T-cell (primary cell): ENCODE measurements around the gene PLCXD3. TPM values are rescaled to one million over a fixed set of nuclear protein-coding genes. Genes with fewer than 3 reads are reported as not detected.

Experiments
- ATAC-seq, 4 experiments: fragments of 200-7000 bp in 3 of 4; fragments of 150-1000 bp in 1 of 4; cut with Tn5 transposase; replicated peaks in 1 of 4; 1 replicate in 3 of 4; 2 replicates in 1 of 4; pipeline ENCODE4 v1.10.0; 2021; ENCODE audit warnings: moderate library complexity in 3 of 4, mild to moderate bottlenecking in 2 of 4, moderate number of reproducible peaks in 1 of 4
- CTCF ChIA-PET, 2 donors: fragments of 300-600 bp; sonication (Branson Sonifier 250); formaldehyde crosslinking; loops; one replicate each; lab custom pipeline; 2022; ENCODE audit warnings: antibody characterized with exemption in 2 of 2; lab: Charles Lee
- POLR2A ChIA-PET, 2 donors: fragments of 300-600 bp; sonication (Branson Sonifier 250); formaldehyde crosslinking; loops; one replicate each; lab custom pipeline; 2022; ENCODE audit warnings: antibody characterized with exemption in 2 of 2; lab: Charles Lee
- DNase-seq, 35 experiments: peaks; one replicate each; pipeline versions ENCODE4 v3.0.0 to v3.0.0-alpha.2; 2013 to 2023
- H3K27ac ChIP-seq: one replicate; pipeline ENCODE4 v1.5.1; 2013; ENCODE audit warnings: low read length
- H3K27me3 ChIP-seq, 2 experiments: replicated peaks in 1 of 2; 1 replicate in 1 of 2; 2 replicates in 1 of 2; pipeline versions ENCODE4 v1.6.1 to v1.7.0; 2013; ENCODE audit warnings: low read length in 1 of 2, mixed read lengths in 1 of 2; ENCODE audit not compliant: control insufficient read depth in 2 of 2, insufficient read depth in 2 of 2; ENCODE audit errors: extremely low read depth in 1 of 2
- H3K36me3 ChIP-seq, 2 donors: 1 replicate in 1 of 2; 2 replicates in 1 of 2; pipeline versions ENCODE4 v1.6.1 to v1.7.0; 2013; ENCODE audit warnings: low read length in 1 of 2; ENCODE audit not compliant: control insufficient read depth in 2 of 2, insufficient read depth in 1 of 2; ENCODE audit errors: extremely low read depth in 1 of 2
- H3K4me1 ChIP-seq, 2 experiments: 1 replicate in 1 of 2; 2 replicates in 1 of 2; pipeline versions ENCODE4 v1.6.1 to v1.7.0; 2013; ENCODE audit warnings: low read length in 2 of 2, mixed read lengths in 1 of 2; ENCODE audit not compliant: insufficient read depth in 2 of 2, control insufficient read depth in 1 of 2; ENCODE audit errors: extremely low read depth in 1 of 2
- H3K4me3 ChIP-seq, 2 donors: 1 replicate in 1 of 2; 2 replicates in 1 of 2; pipeline versions ENCODE4 v1.5.1 to v1.7.0; 2013; ENCODE audit warnings: mild to moderate bottlenecking in 2 of 2, low read length in 1 of 2, moderate library complexity in 1 of 2; ENCODE audit not compliant: control insufficient read depth in 1 of 2; ENCODE audit errors: extremely low read depth in 1 of 2
- H3K9me3 ChIP-seq: 2 replicates; pipeline ENCODE4 v1.7.0; 2013
- H3K27ac Mint-ChIP-seq, 2 donors: one replicate each; pipeline ENCODE4 v1.8.0; 2020 to 2021; ENCODE audit warnings: mild to moderate bottlenecking in 2 of 2, mixed read lengths in 2 of 2
- H3K27me3 Mint-ChIP-seq, 2 donors: one replicate each; pipeline ENCODE4 v1.8.0; 2021 to 2022; ENCODE audit warnings: mixed read lengths in 2 of 2
- H3K36me3 Mint-ChIP-seq: one replicate; pipeline ENCODE4 v1.8.0; 2021; ENCODE audit warnings: mixed read lengths
- H3K4me1 Mint-ChIP-seq, 3 donors: one replicate each; pipeline ENCODE4 v1.8.0; 2020 to 2022; ENCODE audit warnings: mixed read lengths in 3 of 3, mild to moderate bottlenecking in 1 of 3
- H3K4me3 Mint-ChIP-seq, 3 donors: one replicate each; pipeline ENCODE4 v1.8.0; 2020 to 2022; ENCODE audit warnings: mild to moderate bottlenecking in 3 of 3, mixed read lengths in 3 of 3, moderate library complexity in 3 of 3
- H3K9me3 Mint-ChIP-seq, 3 donors: one replicate each; pipeline ENCODE4 v1.8.0; 2020 to 2022; ENCODE audit warnings: mixed read lengths in 3 of 3
- WGBS: methylation state at CpG from one replicate; pipeline ENCODE4 v1.1.5; 2013; ENCODE audit warnings: missing lambda C conversion rate; ENCODE audit not compliant: insufficient coverage; 5-methylcytosine and 5-hydroxymethylcytosine counted together
- total RNA-seq, 35 experiments: library from RNA in 6 of 35; stranded (reverse) in 6 of 35; fragments of 120-200 nt in 1 of 35; gene quantifications; one replicate each; pipeline versions ENCODE4 v1.2.1 to v1.2.4 and lab custom pipeline; 2013 to 2026

Gene PLCXD3
- total RNA-seq, 5 donors from 2014 or later (not counting 1 experiment from before 2014, with no cell fraction given) = 0.03 to 0.07 (median 0.06) TPM; not detected in 2

GRCh38 chr5:41412496-41412895, 97.9 kb downstream of the PLCXD3 start:
- ChIA-PET CTCF (no interaction called here), POLR2A (no interaction called here)
- H3K36me3 Mint-ChIP-seq = no peaks in the 10 kb centered on the region
- H3K27me3 ChIP-seq = no peaks in the 10 kb centered on the region
- ATAC-seq = no peak
- no peak overlapping the region for H3K27ac ChIP-seq
- no peaks in the 10 kb centered on the region for H3K4me1 Mint-ChIP-seq
- no peak overlapping the region for H3K27ac Mint-ChIP-seq
- H3K36me3 ChIP-seq = no peaks in the 10 kb centered on the region
- H3K4me1 ChIP-seq = no peaks in the 10 kb centered on the region
- H3K27me3 Mint-ChIP-seq = no peaks in the 10 kb centered on the region
- peaks cover 0 to 5% (median under 1%) of the 10 kb centered on the region in 3 donors for H3K9me3 Mint-ChIP-seq
- H3K4me3 ChIP-seq = no peak overlapping the region
- no peak overlapping the region for H3K4me3 Mint-ChIP-seq
- DNase-seq = no peak
- H3K9me3 ChIP-seq = no peaks in the 10 kb centered on the region
- WGBS = 83% methylated on average over 1 of the region's 2 CpGs

GRCh38 chr5:41410737-41411136, 99.7 kb downstream of the PLCXD3 start:
- no peaks in the 10 kb centered on the region for H3K27me3 Mint-ChIP-seq
- Histone ChIP-seq H3K27me3 (no peaks in the 10 kb centered on the region), H3K4me3 (no peak overlapping the region), H3K4me1 (no peaks in the 10 kb centered on the region), H3K27ac (no peak overlapping the region), H3K9me3 (no peaks in the 10 kb centered on the region), H3K36me3 (no peaks in the 10 kb centered on the region)
- no peak overlapping the region for H3K27ac Mint-ChIP-seq
- ChIA-PET POLR2A (no interaction called here), CTCF (no interaction called here)
- H3K4me1 Mint-ChIP-seq = no peaks in the 10 kb centered on the region
- DNase-seq = no peak
- no peaks in the 10 kb centered on the region for H3K36me3 Mint-ChIP-seq
- no CpG with 5 or more reads among the region's 4 CpGs for WGBS
- peaks cover 0 to 5% (median 0%) of the 10 kb centered on the region in 3 donors for H3K9me3 Mint-ChIP-seq
- no peak overlapping the region for H3K4me3 Mint-ChIP-seq
- no peak for ATAC-seq

DNA sequence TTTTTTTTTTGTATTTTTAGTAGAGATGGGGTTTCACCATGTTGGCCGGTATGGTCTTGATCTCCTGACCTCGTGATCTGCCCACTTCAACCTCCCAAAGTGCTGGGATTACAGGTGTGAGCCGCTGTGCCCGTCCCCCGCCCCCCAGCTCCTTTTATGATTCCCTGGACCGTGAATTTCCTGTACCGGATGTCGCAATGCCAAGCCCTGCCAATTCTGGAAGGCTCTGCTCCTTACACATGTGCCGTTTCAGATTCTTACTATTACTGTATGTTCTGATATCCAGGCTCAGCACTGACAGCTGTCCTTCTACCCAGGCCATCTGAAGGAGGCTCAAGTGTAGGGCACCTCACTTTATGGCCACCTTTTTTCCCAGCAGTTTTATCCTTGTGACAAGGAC, 100.1 kb downstream of the PLCXD3 start:
- Histone ChIP-seq H3K4me1 (no peaks in the 10 kb centered on the region), H3K36me3 (no peaks in the 10 kb centered on the region), H3K27me3 (no peaks in the 10 kb centered on the region), H3K9me3 (no peaks in the 10 kb centered on the region), H3K27ac (no peak overlapping the region), H3K4me3 (no peak overlapping the region)
- no peak for ATAC-seq
- Mint-ChIP-seq H3K27ac (no peak overlapping the region), H3K36me3 (no peaks in the 10 kb centered on the region), H3K4me1 (no peaks in the 10 kb centered on the region), H3K27me3 (no peaks in the 10 kb centered on the region), H3K9me3 (peaks cover 0 to 5% (median 0%) of the 10 kb centered on the region in 3 donors), H3K4me3 (no peak overlapping the region)
- CTCF ChIA-PET = no interaction called here
- DNase-seq = no peak
- POLR2A ChIA-PET = no interaction called here
- WGBS = 64% methylated on average over 7 of the region's 9 CpGs

DNA sequence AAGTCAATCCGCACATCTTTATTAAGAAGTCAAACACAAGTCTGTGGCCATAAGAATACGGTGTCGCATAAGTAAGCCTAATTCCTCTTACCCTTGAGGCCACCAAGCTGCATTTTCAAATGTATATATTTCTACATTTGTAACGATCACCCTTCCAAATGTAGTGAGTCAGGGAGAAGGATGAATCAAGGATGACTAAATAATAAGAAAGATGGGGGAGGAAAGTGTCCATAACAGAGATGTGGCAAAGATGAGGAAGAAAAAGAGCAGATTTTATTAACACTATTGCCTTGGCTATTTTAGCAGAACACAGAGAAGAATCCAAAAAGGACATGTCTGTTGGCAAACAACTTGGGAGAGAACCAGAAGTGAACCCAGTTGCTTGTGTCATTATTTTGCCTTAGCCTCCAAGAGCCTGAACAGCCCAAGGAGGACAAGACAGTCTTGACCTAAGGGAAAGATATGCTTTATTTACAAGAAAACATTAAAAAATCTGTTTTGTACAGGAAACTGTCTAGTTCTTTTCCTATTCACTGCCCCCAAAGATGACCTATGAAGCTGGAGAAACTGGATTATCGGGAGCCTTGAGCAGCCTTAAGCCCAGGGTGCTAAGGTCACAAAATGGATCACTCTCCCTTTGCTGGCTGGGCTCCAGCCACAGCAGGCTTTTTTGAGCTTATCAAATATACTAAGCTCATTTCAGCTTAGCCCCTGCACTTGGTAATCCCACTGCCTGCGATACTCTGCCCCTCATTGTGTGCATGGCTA, 101.5 kb downstream of the PLCXD3 start:
- ChIA-PET CTCF (no interaction called here), POLR2A (no interaction called here)
- H3K27ac ChIP-seq = no peak overlapping the region
- H3K4me1 Mint-ChIP-seq = no peaks in the 10 kb centered on the region
- H3K9me3 Mint-ChIP-seq = no peaks in the 10 kb centered on the region
- no peaks in the 10 kb centered on the region for H3K27me3 Mint-ChIP-seq
- H3K9me3 ChIP-seq = no peaks in the 10 kb centered on the region
- DNase-seq (no peak), ATAC-seq (no peak)
- no peak overlapping the region for H3K4me3 Mint-ChIP-seq
- H3K36me3 ChIP-seq = no peaks in the 10 kb centered on the region
- H3K27ac Mint-ChIP-seq = no peak overlapping the region
- H3K4me3 ChIP-seq = no peak overlapping the region
- no peaks in the 10 kb centered on the region for H3K36me3 Mint-ChIP-seq
- H3K27me3 ChIP-seq = no peaks in the 10 kb centered on the region
- no peaks in the 10 kb centered on the region for H3K4me1 ChIP-seq
- WGBS = 89% methylated on average over 1 of the region's 6 CpGs

DNA sequence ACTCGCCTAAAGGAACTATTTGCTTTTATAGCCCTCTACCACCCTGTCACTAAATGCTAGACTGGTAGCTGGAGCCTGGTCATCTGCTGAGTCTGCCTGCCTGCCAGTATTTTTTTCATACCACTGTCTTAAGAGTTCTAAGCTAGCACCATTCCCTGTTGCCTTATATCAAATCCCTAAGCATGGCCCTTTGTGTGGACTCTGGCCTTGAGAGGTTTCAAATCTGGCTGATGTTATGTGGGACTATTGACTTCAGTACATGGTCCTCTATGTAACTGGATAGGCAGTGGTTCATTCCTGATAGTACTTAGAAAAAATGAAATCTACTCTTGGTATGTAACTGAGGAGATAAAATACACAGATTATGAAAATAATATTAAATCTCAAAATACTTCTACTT, 103.5 kb downstream of the PLCXD3 start:
- CTCF ChIA-PET = no interaction called here
- Histone ChIP-seq H3K4me3 (no peak overlapping the region), H3K36me3 (no peaks in the 10 kb centered on the region), H3K27ac (no peak overlapping the region), H3K27me3 (no peaks in the 10 kb centered on the region), H3K9me3 (no peaks in the 10 kb centered on the region), H3K4me1 (no peaks in the 10 kb centered on the region)
- ATAC-seq (no peak), DNase-seq (no peak)
- no peaks in the 10 kb centered on the region for H3K27me3 Mint-ChIP-seq
- no peaks in the 10 kb centered on the region for H3K9me3 Mint-ChIP-seq
- no CpG with 5 or more reads among the region's 1 CpG for WGBS
- POLR2A ChIA-PET = no interaction called here
- H3K4me1 Mint-ChIP-seq = no peaks in the 10 kb centered on the region
- H3K4me3 Mint-ChIP-seq = no peak overlapping the region
- no peaks in the 10 kb centered on the region for H3K36me3 Mint-ChIP-seq
- H3K27ac Mint-ChIP-seq = no peak overlapping the region

GRCh38 chr5:41406424-41406823, 104.0 kb downstream of the PLCXD3 start:
- Histone ChIP-seq H3K27ac (no peak overlapping the region), H3K9me3 (no peaks in the 10 kb centered on the region), H3K36me3 (no peaks in the 10 kb centered on the region), H3K4me3 (no peak overlapping the region), H3K27me3 (no peaks in the 10 kb centered on the region), H3K4me1 (no peaks in the 10 kb centered on the region)
- H3K27me3 Mint-ChIP-seq = no peaks in the 10 kb centered on the region
- CTCF ChIA-PET = no interaction called here
- POLR2A ChIA-PET = no interaction called here
- H3K4me3 Mint-ChIP-seq = no peak overlapping the region
- DNase-seq (no peak), ATAC-seq (no peak)
- no peaks in the 10 kb centered on the region for H3K4me1 Mint-ChIP-seq
- no CpG with 5 or more reads among the region's 1 CpG for WGBS
- no peaks in the 10 kb centered on the region for H3K36me3 Mint-ChIP-seq
- no peak overlapping the region for H3K27ac Mint-ChIP-seq
- no peaks in the 10 kb centered on the region for H3K9me3 Mint-ChIP-seq

DNA sequence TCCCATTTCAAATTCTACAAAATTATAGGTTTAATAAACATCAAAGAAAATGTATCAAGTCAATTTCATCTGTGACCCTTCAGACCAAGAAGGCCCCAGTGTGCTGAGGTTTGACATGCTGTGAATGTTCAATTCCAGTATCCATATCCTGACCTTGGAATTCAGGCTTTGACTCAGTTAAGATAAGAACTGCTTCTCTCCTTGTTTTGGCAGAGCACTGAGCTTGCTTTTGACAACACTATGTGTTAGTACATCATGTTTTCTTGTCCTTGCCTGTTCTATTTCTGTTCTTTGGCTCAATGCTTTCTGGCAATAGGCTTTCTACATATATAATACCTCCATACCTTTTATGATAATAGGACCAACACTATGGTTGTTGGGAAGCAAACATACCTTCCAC, 105.6 kb downstream of the PLCXD3 start:
- H3K27ac ChIP-seq = no peak overlapping the region
- no peak for DNase-seq
- H3K27me3 ChIP-seq = no peaks in the 10 kb centered on the region
- no peaks in the 10 kb centered on the region for H3K4me1 ChIP-seq
- no peak overlapping the region for H3K4me3 ChIP-seq
- Mint-ChIP-seq H3K27me3 (no peaks in the 10 kb centered on the region), H3K4me1 (no peaks in the 10 kb centered on the region), H3K36me3 (no peaks in the 10 kb centered on the region), H3K4me3 (no peak overlapping the region), H3K9me3 (peaks cover 2 to 4% (median 4%) of the 10 kb centered on the region in 3 donors), H3K27ac (no peak overlapping the region)
- no peak for ATAC-seq
- ChIA-PET CTCF (no interaction called here), POLR2A (no interaction called here)
- no peaks in the 10 kb centered on the region for H3K9me3 ChIP-seq
- H3K36me3 ChIP-seq = no peaks in the 10 kb centered on the region
